Body of pancreas (tissue), 4 donors: ENCODE results near the gene PCDHGB1. TPM values are rescaled to one million over a fixed set of nuclear protein-coding genes. Genes with fewer than 3 reads are reported as not detected.
"Not testable (repeated sequence)": the region's sequence is repeated elsewhere in the genome, so short reads cannot be mapped to it uniquely, and the experiment has no call there.

Source experiments
- ATAC-seq: fragments of 150-250 bp; one replicate; pipeline ENCODE4 v1.9.1; 2016
- DNase-seq, 4 donors: peaks; one replicate each; pipeline ENCODE4 v3.0.0-alpha.2; 2019
- H3K27ac ChIP-seq, 4 donors: fragments of 200-600 bp; sonication (generic); 1 replicate in 3 of 4; 2 replicates in 1 of 4; pipeline versions ENCODE4 v1.5.1 to v1.6.1; 2016 to 2019; ENCODE audit warnings: mild to moderate bottlenecking in 1 of 4, mixed read lengths in 1 of 4, moderate library complexity in 1 of 4
- H3K27me3 ChIP-seq, 2 donors: fragments of 200-600 bp; sonication (generic); one replicate each; pipeline ENCODE4 v1.6.0; 2016; ENCODE audit warnings: mild to moderate bottlenecking in 1 of 2
- H3K36me3 ChIP-seq, 2 donors: fragments of 200-600 bp; sonication (generic); replicated peaks in 1 of 2; 2 replicates each; pipeline ENCODE4 v1.5.1; 2016; ENCODE audit warnings: low read depth in 2 of 2; ENCODE audit not compliant: insufficient read depth in 1 of 2
- H3K4me1 ChIP-seq: fragments of 200-600 bp; sonication (generic); one replicate; pipeline ENCODE4 v1.6.0; 2016
- H3K4me3 ChIP-seq, 2 donors: fragments of 200-600 bp; sonication (generic); 1 replicate in 1 of 2; 2 replicates in 1 of 2; pipeline ENCODE4 v1.5.1; 2016 to 2019
- H3K9me3 ChIP-seq, 3 donors: fragments of 200-600 bp; sonication (generic); 1 replicate in 2 of 3; 2 replicates in 1 of 3; pipeline ENCODE4 v1.5.1; 2016
- POLR2A ChIP-seq, 3 donors: fragments of 450-650 bp; IDR thresholded peaks; one replicate each; pipeline ENCODE4 v1.6.1; 2016; ENCODE audit warnings: antibody characterized with exemption in 3 of 3, mild to moderate bottlenecking in 2 of 3
- WGBS, 2 donors: methylation state at CpG; one replicate each; pipeline ENCODE4 v1.1.5; 2017; 5-methylcytosine and 5-hydroxymethylcytosine counted together
- intact Hi-C: fragments of 100-400 bp; cut with DNase I; formaldehyde crosslinking; loops from one replicate; pipeline ENCODE4 v1.15.1; 2023
- total RNA-seq, 2 donors: library from RNA; depleted of rRNA; stranded (reverse); fragments of >200 nt; gene quantifications; one replicate each; pipeline ENCODE4 v1.1.0, GENCODE V29; 2016
- TF ChIP-seq, protein P1 (sequence below), 7 experiments: fragments of 450-650 bp in 4 of 7; fragments of 200-600 bp in 3 of 7; sonication (generic) in 3 of 7; IDR thresholded peaks; one replicate each; pipeline ENCODE4 v1.5.1; 2016 to 2019; ENCODE audit warnings: antibody characterized with exemption in 7 of 7

Gene PCDHGB1
- total RNA-seq, 2 donors from 2014 or later = 3.9 to 6.9 TPM

DNA sequence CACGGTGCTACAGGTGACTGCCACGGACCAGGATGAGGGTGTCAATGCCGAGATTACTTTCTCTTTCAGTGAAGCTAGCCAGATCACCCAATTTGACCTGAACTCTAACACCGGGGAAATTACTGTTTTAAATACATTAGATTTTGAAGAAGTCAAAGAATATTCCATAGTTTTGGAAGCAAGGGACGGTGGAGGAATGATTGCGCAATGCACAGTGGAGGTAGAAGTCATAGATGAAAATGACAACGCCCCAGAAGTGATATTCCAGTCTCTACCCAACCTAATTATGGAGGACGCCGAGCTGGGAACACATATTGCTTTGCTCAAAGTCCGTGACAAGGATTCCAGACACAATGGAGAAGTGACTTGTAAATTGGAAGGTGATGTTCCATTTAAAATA lies 38.8 kb downstream of the PCDHGB1 start:
- intact Hi-C loops = no loop called here
- no peak overlapping the region for H3K27ac ChIP-seq
- TF ChIP-seq, protein P1, sequence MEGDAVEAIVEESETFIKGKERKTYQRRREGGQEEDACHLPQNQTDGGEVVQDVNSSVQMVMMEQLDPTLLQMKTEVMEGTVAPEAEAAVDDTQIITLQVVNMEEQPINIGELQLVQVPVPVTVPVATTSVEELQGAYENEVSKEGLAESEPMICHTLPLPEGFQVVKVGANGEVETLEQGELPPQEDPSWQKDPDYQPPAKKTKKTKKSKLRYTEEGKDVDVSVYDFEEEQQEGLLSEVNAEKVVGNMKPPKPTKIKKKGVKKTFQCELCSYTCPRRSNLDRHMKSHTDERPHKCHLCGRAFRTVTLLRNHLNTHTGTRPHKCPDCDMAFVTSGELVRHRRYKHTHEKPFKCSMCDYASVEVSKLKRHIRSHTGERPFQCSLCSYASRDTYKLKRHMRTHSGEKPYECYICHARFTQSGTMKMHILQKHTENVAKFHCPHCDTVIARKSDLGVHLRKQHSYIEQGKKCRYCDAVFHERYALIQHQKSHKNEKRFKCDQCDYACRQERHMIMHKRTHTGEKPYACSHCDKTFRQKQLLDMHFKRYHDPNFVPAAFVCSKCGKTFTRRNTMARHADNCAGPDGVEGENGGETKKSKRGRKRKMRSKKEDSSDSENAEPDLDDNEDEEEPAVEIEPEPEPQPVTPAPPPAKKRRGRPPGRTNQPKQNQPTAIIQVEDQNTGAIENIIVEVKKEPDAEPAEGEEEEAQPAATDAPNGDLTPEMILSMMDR (IDR thresholded peaks at IDR 0.05) = no peak
- no peak for TF ChIP-seq POLR2A (IDR thresholded peaks at IDR 0.05)
- no peaks in the 10 kb centered on the region for H3K4me1 ChIP-seq
- peaks cover 0 to 68% (median 20%) of the 10 kb centered on the region in 3 donors for H3K9me3 ChIP-seq
- no peaks in the 10 kb centered on the region for H3K27me3 ChIP-seq
- no peak for DNase-seq
- WGBS, 2 donors = 29 to 43% methylated on average over 10 of the region's 10 CpGs
- no peaks in the 10 kb centered on the region for H3K36me3 ChIP-seq
- ATAC-seq = no peak
- H3K4me3 ChIP-seq = no peak overlapping the region

DNA sequence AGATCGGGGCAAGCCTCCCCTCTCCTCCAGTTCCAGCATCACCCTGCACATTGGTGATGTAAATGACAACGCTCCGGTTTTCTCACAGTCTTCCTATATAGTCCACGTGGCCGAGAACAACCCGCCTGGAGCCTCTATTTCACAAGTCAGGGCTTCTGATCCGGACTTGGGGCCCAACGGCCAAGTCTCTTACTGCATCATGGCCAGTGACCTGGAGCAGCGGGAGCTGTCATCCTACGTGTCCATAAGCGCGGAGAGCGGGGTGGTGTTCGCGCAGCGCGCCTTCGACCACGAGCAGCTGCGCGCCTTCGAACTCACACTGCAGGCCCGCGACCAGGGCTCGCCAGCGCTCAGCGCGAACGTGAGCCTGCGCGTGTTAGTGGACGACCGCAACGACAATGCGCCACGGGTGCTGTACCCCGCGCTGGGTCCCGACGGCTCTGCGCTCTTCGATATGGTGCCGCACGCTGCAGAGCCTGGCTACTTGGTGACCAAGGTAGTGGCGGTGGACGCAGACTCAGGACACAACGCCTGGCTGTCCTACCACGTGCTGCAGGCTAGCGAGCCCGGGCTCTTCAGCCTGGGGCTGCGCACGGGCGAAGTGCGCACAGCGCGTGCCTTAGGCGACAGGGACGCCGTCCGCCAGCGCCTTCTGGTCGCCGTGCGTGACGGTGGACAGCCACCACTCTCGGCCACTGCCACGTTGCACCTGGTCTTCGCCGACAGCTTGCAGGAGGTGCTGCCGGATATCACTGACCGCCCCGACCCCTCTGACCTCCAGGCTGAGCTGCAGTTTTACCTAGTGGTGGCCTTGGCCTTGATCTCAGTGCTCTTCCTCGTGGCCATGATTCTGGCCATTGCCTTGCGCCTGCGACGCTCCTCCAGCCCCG lies 39.5 kb downstream of the PCDHGB1 start:
- TF ChIP-seq, protein P1 (IDR thresholded peaks at IDR 0.05) = no peak
- no peak for TF ChIP-seq POLR2A (IDR thresholded peaks at IDR 0.05)
- peaks cover 0 to 67% (median 18%) of the 10 kb centered on the region in 3 donors for H3K9me3 ChIP-seq
- H3K27ac ChIP-seq = no peak overlapping the region
- no peaks in the 10 kb centered on the region for H3K27me3 ChIP-seq
- H3K4me3 ChIP-seq = no peak overlapping the region
- H3K36me3 ChIP-seq = no peaks in the 10 kb centered on the region
- no peaks in the 10 kb centered on the region for H3K4me1 ChIP-seq
- DNase-seq = no peak
- intact Hi-C loops = no loop called here
- ATAC-seq = no peak
- WGBS, 2 donors = 22 to 36% methylated on average over 22 to 73 of the region's 77 CpGs

DNA sequence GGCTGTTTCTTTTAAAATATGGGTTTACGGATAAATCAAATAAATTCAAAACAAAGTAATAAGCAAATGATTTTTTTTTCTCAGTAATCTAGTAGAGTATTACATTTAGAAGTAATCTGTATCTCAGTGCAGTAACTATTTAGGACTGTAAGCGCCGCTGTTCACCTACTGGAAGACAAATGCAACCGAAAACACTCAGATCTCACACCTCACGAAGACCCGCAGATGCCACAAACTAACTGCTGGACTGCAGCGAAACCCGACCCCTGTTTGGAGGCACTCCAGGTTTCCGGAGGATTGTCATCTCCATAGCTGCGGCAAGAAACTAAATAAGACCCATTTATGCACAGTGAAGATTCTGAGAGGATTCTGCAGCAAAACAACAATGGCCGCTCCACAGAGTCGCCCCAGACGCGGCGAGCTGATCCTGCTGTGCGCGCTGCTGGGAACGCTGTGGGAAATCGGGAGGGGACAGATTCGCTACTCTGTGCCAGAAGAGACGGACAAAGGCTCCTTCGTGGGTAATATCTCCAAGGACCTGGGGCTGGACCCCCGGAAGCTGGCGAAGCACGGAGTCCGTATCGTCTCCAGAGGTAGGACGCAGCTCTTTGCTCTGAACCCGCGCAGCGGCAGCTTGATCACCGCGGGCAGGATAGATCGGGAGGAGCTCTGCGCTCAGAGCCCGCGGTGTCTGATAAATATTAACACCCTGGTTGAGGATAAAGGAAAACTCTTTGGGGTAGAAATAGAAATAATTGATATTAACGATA lies 42.7 kb downstream of the PCDHGB1 start, which contains the start of gene PCDHGA8:
Gene PCDHGA8, plus strand, starts transcription at position 205 of the 770 bp plus-strand sequence. Its CDS starts 181 bp downstream, at position 386.
- intact Hi-C loops = no loop called here
- Histone ChIP-seq H3K4me1 (no peaks in the 10 kb centered on the region), H3K27me3 (no peaks in the 10 kb centered on the region), H3K4me3 (no peak within 1 kb of the TSS), H3K9me3 (peaks cover 0 to 67% (median 21%) of the 10 kb centered on the region in 3 donors), H3K36me3 (no peaks in the 10 kb centered on the region), H3K27ac (no peak within 1 kb of the TSS)
- WGBS, 2 donors = 20 to 32% methylated on average over 37 to 38 of the region's 38 CpGs
- DNase-seq = no peak
- ATAC-seq = no peak
- TF ChIP-seq, protein P1 (IDR thresholded peaks at IDR 0.05) = peak in 1 of 7 experiments; percentile 8
- no peak for TF ChIP-seq POLR2A (IDR thresholded peaks at IDR 0.05)

DNA sequence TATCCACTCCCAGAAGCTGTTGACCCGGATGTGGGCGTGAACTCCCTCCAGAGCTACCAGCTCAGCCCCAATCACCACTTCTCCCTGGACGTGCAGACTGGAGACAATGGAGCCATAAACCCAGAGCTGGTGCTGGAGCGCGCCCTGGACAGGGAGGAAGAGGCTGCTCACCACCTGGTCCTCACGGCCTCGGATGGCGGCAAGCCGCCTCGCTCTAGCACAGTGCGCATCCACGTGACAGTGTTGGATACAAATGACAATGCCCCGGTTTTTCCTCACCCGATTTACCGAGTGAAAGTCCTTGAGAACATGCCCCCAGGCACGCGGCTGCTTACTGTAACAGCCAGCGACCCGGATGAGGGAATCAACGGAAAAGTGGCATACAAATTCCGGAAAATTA lies 43.4 kb downstream of the PCDHGB1 start:
- 22 to 42% methylated on average over 21 of the region's 21 CpGs for WGBS, 2 donors
- intact Hi-C loops = no loop called here
- H3K4me1 ChIP-seq = no peaks in the 10 kb centered on the region
- H3K27me3 ChIP-seq = no peaks in the 10 kb centered on the region
- TF ChIP-seq POLR2A (IDR thresholded peaks at IDR 0.05) = no peak
- TF ChIP-seq, protein P1 (IDR thresholded peaks at IDR 0.05) = no peak
- H3K9me3 ChIP-seq = peaks cover 0 to 66% (median 21%) of the 10 kb centered on the region in 3 donors
- ATAC-seq (no peak), DNase-seq (no peak)
- H3K36me3 ChIP-seq = no peaks in the 10 kb centered on the region
- H3K4me3 ChIP-seq = no peak overlapping the region
- no peak overlapping the region for H3K27ac ChIP-seq

DNA sequence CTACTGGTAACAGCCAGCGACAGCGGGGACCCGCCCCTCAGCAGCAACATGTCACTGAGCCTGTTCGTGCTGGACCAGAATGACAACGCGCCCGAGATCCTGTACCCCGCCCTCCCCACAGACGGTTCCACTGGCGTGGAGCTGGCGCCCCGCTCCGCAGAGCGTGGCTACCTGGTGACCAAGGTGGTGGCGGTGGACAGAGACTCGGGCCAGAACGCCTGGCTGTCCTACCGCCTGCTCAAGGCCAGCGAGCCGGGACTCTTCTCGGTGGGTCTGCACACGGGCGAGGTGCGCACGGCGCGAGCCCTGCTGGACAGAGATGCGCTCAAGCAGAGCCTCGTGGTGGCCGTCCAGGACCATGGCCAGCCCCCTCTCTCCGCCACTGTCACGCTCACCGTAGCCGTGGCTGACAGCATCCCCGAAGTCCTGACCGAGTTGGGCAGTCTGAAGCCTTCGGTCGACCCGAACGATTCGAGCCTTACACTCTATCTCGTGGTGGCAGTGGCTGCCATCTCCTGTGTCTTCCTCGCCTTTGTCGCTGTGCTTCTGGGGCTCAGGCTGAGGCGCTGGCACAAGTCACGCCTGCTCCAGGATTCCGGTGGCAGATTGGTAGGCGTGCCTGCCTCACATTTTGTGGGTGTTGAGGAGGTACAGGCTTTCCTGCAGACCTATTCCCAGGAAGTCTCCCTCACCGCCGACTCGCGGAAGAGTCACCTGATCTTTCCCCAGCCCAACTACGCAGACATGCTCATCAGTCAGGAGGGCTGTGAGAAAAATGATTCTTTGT lies 44.7 kb downstream of the PCDHGB1 start:
- intact Hi-C loops, DNase-seq: not testable (repeated sequence)

More for the DNA sequence above, 44.7 kb downstream of the PCDHGB1 start:
- not testable (repeated sequence) for ATAC-seq, H3K27me3 ChIP-seq, H3K27ac ChIP-seq, H3K36me3 ChIP-seq, H3K4me3 ChIP-seq, H3K4me1 ChIP-seq
- WGBS, 2 donors = 29 to 35% methylated on average over 7 to 40 of the region's 53 CpGs
- peaks cover 0 to 63% (median 17%) of the 10 kb centered on the region in 3 donors for H3K9me3 ChIP-seq
